ENCODE results near the gene GALNT6.

The GALNT6 gene, protein sequence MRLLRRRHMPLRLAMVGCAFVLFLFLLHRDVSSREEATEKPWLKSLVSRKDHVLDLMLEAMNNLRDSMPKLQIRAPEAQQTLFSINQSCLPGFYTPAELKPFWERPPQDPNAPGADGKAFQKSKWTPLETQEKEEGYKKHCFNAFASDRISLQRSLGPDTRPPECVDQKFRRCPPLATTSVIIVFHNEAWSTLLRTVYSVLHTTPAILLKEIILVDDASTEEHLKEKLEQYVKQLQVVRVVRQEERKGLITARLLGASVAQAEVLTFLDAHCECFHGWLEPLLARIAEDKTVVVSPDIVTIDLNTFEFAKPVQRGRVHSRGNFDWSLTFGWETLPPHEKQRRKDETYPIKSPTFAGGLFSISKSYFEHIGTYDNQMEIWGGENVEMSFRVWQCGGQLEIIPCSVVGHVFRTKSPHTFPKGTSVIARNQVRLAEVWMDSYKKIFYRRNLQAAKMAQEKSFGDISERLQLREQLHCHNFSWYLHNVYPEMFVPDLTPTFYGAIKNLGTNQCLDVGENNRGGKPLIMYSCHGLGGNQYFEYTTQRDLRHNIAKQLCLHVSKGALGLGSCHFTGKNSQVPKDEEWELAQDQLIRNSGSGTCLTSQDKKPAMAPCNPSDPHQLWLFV

DNA sequence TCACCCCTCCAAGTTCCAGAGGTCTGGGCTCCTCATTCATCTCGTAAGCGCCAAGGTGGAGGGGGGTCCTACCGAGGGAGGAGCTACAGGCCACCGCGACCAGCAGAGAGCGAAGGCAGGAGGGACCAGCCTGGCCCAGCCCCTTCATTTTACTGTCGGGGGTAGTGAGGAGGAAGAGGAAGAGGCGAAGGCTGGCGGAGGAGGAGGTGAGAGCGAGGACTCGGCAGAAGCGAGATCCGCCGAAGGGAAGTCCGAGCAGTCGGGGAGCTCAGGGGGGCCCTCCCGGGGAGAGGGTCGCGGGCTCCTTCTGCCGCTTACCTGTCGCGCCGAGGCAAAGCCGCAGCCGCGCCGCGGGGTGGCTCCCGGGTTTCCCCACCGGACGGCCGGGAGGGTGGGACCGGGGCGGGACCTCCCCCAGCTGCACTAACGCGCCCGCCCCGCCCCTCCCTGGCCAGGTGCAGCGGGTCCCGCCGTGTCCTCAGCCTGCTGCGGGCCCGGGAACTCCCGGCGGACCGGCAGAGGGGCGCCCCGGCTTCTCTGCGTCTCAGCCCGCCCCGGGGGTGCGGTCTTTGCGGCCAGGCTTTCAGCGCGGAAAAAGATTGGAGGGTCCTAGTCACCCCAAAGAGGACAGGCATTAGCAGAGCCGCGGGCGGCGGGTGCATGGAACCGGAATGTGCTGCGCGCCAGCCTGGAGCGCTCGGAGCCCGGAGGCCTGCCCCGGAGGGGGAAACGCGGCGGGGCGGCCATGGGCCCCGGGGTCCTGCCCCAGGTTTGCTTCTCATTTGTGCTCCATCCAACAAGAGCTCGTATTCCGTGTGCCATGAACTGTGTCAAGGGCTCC is at the start of gene GALNT6:
TSS of gene GALNT6 (minus strand) at position 124 of the 841 bp plus-strand sequence. CDS start 11,625 bp downstream, outside the sequence.
- peak; percentile 78 for DNase-seq

DNA sequence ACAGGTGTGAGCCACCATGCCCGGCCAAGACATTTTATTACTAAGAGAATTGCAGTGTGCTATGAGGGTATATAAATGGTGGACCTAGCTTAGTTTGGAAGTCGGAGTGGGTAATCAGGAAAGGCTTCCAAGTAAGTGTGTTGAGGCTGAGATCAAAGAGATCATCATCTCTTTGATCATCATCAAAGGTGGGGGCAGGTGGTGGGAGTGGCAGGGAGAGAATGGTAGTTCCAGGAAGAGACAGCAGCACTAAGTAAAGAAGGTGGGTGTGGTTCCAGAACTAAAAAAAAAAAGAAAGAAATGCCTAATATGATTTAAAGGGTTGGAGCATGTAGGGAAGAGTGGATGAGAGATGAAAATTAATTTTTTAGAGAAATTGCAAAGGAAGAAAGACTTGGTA is 48.1 kb upstream of the GALNT6 start:
- DNase-seq = no peak

DNA sequence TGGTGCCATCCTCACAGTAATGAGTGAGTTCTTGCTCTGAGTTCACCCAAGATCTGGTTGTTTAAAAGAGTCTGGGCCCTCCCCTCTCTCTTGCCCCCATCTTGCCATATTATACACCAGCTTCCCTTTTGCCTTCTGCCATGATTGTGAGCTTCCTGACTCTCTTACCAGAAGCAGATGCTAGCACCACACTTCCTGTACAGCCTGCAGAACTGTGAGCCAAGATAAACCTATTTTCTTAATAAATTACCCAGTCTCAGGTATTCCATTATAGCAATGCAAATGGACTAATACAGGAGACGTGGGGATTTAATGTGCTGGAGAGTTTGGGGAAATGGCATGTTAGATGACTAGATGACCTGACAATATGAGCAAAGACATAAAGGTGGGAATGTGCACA is 46.2 kb upstream of the GALNT6 start:
- DNase-seq = no peak

DNA sequence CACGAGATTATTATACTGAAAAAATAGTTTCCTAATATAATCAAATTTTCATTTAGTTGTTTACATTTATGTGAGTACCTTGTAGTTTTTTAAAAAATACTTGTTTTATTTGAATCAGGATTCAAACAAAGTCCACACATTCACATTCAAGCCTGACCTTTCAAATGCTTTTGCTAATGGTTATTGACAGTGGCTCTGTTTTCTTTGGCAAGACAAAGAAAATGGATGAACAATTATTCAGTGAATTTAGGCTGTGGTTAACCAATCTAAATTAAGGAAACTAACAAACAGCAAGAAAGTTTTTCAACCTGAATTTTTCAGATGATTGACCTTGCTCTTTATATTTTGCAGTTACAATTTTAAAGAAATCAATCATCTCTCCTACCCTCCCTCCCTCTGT is 43.1 kb upstream of the GALNT6 start:
- no peak for DNase-seq

GRCh38 chr12:51432921-51433320 is 41.7 kb upstream of the GALNT6 start:
- DNase-seq = no peak

GRCh38 chr12:51430196-51430895 is 39.1 kb upstream of the GALNT6 start:
- DNase-seq = no peak

- DNase-seq = no peak
Observed at GRCh38 chr12:51429700-51430099, 38.5 kb upstream of the GALNT6 start.

DNA sequence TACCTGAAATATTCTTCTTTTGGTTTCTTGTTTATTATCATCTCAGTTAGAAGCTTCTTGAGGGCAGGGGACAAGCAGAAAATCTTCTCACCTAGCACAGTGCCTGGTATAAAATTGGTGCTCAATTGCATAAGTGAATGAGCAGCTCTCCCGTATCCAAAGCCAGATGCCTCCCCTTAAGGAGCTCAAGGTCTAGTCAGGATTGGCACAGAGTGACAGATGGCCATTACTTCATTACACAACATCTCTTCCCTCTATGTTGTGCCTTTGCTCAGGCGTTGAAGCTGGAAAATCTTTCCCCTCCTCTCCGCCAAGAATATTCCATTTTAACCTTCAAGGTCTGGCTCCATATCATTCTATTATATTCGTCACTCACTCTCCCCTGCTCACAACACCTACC is 37.0 kb upstream of the GALNT6 start:
- no peak for DNase-seq

GRCh38 chr12:51424662-51425539 is 33.7 kb upstream of the GALNT6 start, which contains the start of gene SLC4A8:
TSS of gene SLC4A8 (plus strand) at chr12:51424831. CDS start at chr12:51424988, 157 bp downstream.
- peak; percentile 77 for DNase-seq

- no peak for DNase-seq
Observed at GRCh38 chr12:51424094-51424661, 33.0 kb upstream of the GALNT6 start.

DNA sequence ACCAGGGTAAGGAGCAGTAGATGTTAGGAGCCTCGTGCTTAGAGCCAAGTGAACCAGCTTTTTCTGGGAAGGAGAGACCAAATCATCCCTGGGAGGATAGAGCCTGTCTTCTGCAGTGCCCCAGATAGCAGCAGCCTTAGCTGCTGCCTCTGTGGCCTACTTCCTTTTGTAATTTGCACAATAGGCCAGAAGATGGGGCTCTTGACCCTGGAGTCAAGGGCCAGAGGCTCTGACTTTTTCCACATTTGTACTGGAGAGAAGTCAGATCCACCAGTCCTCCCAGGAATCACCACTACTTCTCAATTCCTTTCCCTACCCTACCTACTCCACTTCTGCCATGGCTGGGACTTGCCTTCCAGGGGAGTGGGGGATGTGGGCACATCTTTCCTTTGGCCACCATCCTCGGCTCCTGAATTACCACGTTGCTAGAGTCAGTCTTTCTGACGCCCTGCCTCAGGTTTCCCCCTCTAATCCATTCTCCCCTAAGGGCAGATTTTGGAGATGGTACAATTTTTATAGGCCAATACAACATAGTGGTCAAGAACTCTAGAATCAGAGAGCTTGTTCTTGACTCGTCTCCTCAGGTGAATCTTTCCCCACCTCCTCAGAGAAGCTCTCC is 30.2 kb upstream of the GALNT6 start:
- peak; percentile 56 for DNase-seq

DNA sequence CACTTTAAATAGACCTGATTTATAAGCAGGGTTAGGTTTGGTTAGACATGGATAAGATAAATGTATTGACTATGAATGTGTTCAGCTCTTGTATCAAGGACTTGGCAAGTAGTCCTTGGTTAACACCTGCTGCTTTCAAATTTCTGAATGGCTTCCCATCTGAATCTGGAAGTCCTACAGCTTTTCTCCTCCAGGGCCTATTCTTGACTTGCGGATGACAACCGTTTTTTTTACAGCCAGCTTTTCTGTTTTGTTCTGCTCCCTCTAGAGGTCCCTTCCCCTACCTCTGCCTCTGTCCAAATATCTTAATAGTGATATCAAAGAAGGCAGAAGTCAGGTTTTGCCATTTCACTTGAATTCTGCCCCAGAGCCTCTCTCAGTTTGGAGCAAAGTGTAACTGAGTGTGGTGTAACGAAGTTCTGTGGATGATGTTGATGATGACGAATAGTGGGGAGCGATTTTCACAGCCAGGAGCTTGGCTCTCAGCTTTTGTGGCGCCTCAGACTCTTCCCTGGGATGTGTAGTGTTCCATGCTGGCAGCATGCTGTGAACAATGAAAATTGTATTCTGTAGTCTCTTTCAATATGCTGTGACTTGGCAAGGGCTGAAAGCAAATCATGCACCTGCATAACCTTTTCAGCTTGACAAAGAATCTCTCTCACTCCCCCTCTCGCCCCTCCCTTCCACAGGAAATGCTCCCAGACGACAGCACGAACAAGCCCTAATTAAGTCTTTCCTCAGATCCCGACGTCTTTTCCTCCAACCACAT is 28.4 kb upstream of the GALNT6 start:
- peak; percentile 12 for DNase-seq

DNA sequence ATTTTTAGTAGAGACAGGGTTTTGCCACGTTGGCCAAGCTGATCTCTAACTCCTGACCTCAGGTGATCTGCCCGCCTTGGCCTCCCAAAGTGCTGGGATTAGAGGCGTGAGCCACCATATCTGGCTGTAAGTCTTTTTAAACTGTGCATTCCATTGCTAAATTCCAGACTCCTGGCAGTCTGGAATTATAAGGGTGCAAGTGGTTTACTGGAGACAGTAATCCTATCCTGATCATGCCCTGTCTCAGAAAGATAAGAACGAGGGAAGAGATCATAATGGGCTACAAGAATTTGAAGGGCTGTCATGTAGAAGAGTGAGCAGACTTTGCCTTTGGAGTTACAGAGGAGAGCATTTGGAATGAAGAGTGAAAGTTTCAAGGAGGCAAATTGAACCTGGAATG is 26.6 kb upstream of the GALNT6 start:
- no peak for DNase-seq

- no peak for DNase-seq
Observed at GRCh38 chr12:51415931-51416330, 24.7 kb upstream of the GALNT6 start.

DNA sequence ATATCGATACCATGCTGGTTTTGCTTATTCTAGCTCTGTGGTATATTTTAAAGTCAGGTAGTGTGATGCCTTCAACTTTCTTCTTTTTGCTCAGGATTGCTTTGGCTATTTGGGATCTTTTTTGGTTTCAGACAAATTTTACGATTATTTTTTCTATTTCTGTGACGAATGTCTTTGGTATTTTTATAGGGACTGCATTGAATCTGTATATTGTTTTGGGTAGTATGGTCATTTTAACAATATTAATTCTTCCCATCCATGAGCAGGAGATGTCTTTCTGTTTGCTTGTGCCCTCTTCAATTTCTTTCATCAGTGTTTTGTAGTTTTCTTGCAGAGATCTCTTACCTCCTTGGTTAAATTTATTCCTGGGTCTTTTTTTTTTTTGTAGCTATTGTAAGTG is 22.6 kb upstream of the GALNT6 start:
- no peak for DNase-seq

GRCh38 chr12:51413149-51413548 is 21.9 kb upstream of the GALNT6 start:
- DNase-seq = no peak

DNA sequence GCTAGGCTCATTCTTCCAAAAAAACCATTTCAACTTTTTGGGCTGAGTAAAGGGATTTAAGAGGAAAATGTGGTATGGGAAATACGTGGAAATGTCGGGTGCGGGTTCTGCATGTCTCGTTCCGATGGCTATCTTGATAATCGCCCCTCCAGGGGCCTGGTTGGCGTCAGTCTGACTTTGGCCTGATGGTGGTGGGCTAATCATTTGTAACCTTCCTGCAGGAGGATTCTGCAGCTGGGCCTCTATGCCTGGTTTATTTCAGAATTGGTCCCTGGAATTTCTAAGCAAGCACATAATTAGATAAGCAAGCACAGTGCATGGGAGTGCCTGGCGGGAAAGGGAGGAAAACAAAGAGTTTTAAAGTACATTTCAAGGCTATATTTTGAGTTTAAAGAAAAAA is 18.6 kb upstream of the GALNT6 start:
- DNase-seq = no peak

- DNase-seq = no peak
Observed at GRCh38 chr12:51407604-51408003, 16.4 kb upstream of the GALNT6 start.

DNA sequence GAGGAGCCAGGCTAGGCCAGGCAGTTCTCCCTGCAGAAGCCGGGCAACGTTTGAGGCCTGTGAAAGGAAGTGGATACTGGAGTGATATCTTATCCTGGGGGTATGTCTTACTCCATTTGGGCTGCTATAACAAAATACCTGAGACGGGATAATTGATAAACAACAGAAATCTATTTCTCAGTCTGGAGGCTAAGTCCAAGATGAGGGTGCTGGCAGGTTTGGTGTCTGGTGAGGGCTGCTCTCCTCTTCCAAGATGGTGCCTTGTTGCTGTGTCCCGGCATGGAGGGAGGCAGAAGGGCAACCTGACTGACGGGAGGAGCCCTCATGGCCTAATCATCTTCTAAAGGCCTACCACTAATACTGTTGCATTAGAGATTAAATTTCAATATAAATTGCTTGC is 15.7 kb upstream of the GALNT6 start:
- no peak for DNase-seq

GRCh38 chr12:51406290-51406689 is 15.1 kb upstream of the GALNT6 start:
- DNase-seq = no peak
